ENCODE results near the gene QTRT2.

QTRT2 gene

DNA sequence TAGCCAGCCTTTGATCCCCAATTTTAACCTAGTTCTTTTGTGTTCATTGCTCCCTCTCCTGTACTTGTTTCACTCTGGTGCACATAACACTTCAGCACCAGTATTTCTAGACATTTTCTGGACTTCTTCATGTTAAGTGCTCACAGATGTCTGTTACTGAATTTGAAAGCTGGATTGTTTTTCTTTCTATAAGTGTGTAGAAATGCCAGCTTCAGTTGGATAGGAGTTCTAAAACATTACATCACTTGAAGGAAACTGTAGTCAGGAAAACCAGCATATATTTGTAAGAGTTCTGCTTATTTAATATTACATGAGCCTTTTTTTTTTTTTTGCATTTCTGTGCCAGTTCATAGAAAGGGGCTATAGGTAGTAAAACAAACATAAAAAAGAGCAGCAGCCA lies 21.6 kb downstream of the QTRT2 start:
- DNase-seq, result no peak

DNA sequence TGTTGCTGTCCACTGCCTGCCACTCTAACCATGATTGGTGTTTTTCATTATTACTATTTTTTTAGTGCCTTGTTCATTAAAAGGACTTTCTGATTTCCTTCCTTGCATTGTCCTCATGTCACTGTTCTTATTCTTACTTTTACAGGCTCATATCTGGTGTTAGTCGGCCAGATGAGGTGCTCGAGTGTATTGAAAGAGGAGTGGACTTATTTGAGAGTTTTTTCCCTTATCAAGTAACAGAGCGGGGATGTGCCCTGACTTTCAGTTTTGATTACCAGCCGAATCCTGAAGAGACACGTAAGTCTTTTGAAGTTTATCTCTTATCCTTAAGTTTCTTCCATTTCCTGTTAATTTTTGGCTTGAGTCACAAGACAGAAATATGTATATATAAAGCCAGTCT lies 23.2 kb downstream of the QTRT2 start:
- DNase-seq, result no peak

DNA sequence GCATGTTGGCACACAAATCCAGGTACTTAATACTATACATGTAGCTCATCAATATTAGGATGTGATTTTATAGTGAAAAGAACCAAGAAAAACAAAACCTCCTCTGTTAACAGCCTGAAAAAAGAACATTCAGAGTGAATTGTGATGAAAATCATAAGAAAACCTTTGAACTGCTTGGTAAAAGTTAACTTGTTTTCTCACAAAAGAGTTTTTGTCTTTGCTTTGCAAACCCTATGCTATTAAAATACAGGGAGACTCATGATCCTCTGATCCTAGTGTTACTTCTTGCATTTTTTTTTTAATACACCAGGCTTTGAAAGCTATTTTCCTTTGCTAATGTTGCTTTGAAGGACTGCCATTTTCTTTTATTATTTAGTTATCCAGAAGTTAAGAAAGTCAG lies 23.7 kb downstream of the QTRT2 start:
- DNase-seq, result no peak

- DNase-seq, result no peak
Measured at GRCh38 chr3:114081037-114081436, 24.5 kb downstream of the QTRT2 start.

- DNase-seq, result no peak
Measured at GRCh38 chr3:114083112-114083511, 26.6 kb downstream of the QTRT2 start.

DNA sequence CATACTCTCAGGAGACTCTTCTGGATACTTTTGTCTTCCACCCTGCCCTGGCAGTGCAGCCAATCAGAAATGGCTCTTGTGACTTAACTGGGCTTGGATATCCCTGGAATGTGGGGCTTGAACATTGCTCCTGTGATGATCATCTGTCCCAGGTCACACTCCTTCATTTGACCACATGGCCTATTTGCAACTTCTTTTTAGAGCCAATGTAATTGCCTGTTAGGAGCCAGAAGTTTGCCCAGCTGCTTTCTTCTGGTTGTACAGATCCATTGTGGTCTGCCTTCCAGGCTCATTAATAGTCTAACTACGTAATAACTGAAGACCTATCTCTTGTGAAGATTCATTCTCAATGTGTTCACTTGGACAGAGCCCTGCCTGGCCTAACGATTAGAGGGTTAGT lies 29.8 kb downstream of the QTRT2 start:
- no peak for DNase-seq

GRCh38 chr3:114089675-114090074 lies 33.1 kb downstream of the QTRT2 start:
- DNase-seq, result no peak

GRCh38 chr3:114092151-114093015 lies 35.8 kb downstream of the QTRT2 start:
- DNase-seq, result no peak

GRCh38 chr3:114093016-114093380 lies 36.5 kb downstream of the QTRT2 start:
- no peak for DNase-seq

DNA sequence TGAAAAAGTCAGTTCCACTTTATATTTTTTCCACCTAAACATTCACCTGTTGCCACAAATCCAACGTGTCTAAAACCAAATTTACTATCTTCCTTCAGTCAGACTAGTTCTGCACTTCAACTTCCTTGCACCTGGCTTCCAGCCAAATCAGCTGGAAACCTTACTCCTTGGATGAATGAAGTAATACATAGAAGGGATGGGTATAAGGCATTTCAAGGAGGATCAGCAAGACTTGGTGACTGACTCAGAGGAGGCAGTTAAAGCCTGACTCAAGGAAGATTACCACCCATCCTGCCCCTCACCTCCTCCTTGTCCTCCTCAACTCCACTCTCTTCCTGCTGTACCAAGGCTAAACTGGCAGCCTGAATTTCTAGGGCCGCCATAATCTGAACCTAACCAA lies 37.1 kb downstream of the QTRT2 start:
- peak in 4 of 56 donors; percentile 1 to 16 (median 8) for DNase-seq

DNA sequence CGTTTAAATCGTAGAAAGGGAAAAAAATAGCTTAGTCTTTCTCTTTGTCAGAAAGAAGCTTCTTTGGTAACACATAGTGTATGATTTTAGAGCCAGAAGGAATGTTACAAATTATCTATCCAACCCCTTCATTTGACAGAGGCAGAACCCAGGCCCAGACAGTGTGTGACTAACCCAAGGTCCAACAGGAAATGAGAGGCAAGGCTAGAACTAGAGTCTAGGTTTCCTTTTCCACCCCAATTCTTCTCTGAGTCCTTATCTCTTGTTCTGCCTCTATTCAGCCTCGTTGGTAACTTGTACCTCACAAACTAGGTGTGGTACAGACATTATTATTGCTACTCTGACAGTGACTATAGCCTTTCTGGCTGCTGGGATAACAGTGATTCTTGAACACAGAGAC lies 39.3 kb downstream of the QTRT2 start:
- no peak for DNase-seq

DNA sequence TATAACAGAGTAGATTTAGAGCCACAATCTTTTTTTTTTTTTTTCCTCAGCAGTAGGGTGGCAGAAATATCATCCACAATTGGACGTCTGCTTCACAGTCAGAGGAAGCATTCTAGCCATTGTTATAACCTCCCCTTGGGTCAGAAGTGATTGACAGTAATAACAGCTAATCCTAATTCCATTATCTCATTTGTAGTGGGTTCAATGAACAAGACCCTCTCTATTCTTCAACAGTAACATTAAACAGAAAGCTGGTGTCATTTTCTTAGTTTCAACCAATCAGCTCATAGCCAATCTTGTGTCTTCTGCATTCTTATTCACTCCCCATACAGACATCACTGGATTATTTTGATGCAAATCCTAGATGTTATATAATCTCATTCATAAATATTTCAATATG lies 44.6 kb downstream of the QTRT2 start:
- no peak for DNase-seq

- no peak for DNase-seq
Measured at GRCh38 chr3:114103181-114103580, 46.6 kb downstream of the QTRT2 start.

DNA sequence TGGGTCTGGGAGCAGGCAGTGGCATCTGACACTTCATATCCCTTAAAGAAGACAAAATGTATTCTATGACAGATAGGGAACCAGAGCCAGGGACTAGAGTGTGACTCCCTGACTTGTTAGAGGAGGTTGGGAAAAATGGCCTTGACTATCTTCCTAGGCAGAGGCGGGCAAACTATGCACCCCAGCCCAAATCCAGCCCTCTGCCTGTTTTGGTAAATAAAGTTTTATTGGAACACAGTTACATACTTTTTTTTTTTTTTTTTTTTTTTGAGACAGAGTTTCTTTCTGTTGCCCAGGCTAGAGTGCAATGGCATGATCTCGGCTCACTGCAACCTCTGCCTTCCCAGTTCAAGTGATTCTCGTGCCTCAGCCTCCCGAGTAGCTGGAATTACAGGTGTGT lies 47.3 kb downstream of the QTRT2 start:
- DNase-seq, result no peak

GRCh38 chr3:114104414-114104813 lies 47.9 kb downstream of the QTRT2 start:
- DNase-seq, result no peak

- no peak for DNase-seq
Measured at GRCh38 chr3:114108137-114108536, 51.6 kb downstream of the QTRT2 start.

- DNase-seq, result no peak
Measured at GRCh38 chr3:114110439-114110838, 53.9 kb downstream of the QTRT2 start.

GRCh38 chr3:114111060-114111770 lies 54.7 kb downstream of the QTRT2 start:
- no peak for DNase-seq

GRCh38 chr3:114112696-114113095 lies 56.2 kb downstream of the QTRT2 start:
- DNase-seq, result no peak

DNA sequence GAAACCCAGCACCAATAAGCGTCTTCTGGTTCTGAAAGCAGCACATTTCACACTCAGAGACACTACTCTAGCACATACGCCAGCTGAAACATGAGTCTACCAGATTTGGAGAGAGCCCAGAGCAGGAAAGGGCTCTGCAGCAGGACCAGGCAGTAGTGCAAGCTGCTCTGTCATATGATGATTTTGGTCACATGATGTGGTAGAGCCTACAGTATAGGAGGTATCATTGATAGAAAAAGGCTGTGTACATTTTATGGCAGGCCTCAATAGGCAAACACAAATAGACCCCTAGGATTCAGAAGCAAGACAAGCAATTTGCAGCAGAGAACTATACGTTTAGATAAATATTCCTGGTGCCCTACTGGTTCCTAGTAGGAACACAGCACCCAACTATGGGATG lies 58.2 kb downstream of the QTRT2 start:
- no peak for DNase-seq

GRCh38 chr3:114115143-114115542 lies 58.6 kb downstream of the QTRT2 start:
- DNase-seq, result no peak

DNA sequence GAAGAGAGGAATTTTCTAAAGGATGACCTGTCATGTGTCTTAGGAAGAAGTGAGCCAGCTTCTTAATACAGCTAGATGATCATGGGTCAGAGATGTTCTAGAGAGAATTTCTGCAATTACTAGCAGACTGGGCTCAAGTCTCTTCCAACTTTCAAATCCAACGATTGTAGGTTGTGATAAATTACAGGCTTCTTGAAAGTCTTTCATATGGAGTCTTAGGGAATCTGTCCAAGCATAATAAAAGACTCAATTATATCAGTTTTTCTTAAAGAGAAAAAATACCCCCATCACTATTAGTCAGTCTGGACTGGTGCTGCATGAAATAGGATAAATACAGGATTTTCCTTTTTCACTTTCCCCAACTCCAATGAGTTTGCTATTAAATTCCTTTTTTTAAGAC lies 63.2 kb downstream of the QTRT2 start:
- DNase-seq, result no peak

DNA sequence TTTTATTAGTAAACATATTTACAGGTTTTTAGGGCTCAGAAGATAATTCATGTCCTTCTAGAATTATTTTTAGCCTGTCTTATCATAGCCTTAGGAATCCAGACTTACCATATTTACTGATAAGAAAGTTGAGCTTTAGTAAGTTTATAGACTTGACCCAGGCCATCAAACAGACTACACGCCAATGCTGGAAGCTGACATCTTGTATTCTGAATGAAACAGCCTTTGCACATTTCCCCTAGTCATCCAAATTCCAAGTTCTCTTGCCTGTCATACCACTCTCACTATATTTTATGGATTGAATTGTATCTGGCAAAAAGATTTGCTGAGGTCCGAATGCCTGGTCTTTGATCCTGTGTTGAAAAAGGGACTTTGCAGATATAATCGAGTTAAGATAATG lies 63.7 kb downstream of the QTRT2 start:
- DNase-seq, result no peak
